DOHH2 (cell line): ENCODE measurements around the gene DUSP2.

Experiments
- H3F3A ChIP-seq: fragments of 200-600 bp; sonication (generic), shearing (Covaris generic); 2 replicates; pipeline ENCODE4 v1.6.0; 2016; ENCODE audit warnings: antibody characterized with exemption, mild to moderate bottlenecking; ENCODE audit not compliant: control insufficient read depth, insufficient read depth
- H3K27ac ChIP-seq: fragments of 200-600 bp; sonication (generic); 2 replicates; pipeline ENCODE4 v1.5.1; 2014; ENCODE audit warnings: low read depth, mild to moderate bottlenecking, low read length, moderate library complexity
- H3K27me3 ChIP-seq: fragments of 200-600 bp; sonication (generic); 2 replicates; pipeline ENCODE4 v1.6.1; 2014; ENCODE audit warnings: mild to moderate bottlenecking, low read length, mixed read lengths; ENCODE audit not compliant: control insufficient read depth
- H3K36me3 ChIP-seq: fragments of 200-600 bp; sonication (generic); 2 replicates; pipeline ENCODE4 v1.6.1; 2014; ENCODE audit warnings: mild to moderate bottlenecking, low read length, moderate library complexity, mixed read lengths; ENCODE audit not compliant: control insufficient read depth
- H3K4me1 ChIP-seq: fragments of 200-600 bp; sonication (generic); 2 replicates; pipeline ENCODE4 v1.6.1; 2014; ENCODE audit warnings: mild to moderate bottlenecking, low read length, mixed read lengths; ENCODE audit not compliant: control insufficient read depth
- H3K4me2 ChIP-seq: fragments of 200-600 bp; sonication (generic); 2 replicates; pipeline ENCODE4 v1.6.0; 2014; ENCODE audit warnings: mild to moderate bottlenecking, low read length, moderate library complexity
- H3K4me3 ChIP-seq: fragments of 200-600 bp; sonication (generic); 2 replicates; pipeline ENCODE4 v1.5.1; 2014; ENCODE audit warnings: mild to moderate bottlenecking, low read length, mixed read lengths
- H3K79me2 ChIP-seq: fragments of 200-600 bp; sonication (generic); 2 replicates; pipeline ENCODE4 v1.6.1; 2014; ENCODE audit warnings: mild to moderate bottlenecking, low read length, mixed read lengths; ENCODE audit not compliant: control insufficient read depth
- H3K9me2 ChIP-seq: fragments of 200-600 bp; sonication (generic); replicated peaks from 2 replicates; pipeline ENCODE4 v1.6.1; 2014; ENCODE audit warnings: mild to moderate bottlenecking, low read length, mixed read lengths; ENCODE audit not compliant: control insufficient read depth
- H3K9me3 ChIP-seq: fragments of 200-600 bp; sonication (generic); 2 replicates; pipeline ENCODE4 v1.6.1; 2014; ENCODE audit warnings: antibody characterized with exemption, low read length, mixed read lengths; ENCODE audit not compliant: control insufficient read depth, insufficient read depth
- H4K20me1 ChIP-seq: fragments of 200-600 bp; sonication (generic); 2 replicates; pipeline ENCODE4 v1.6.0; 2014; ENCODE audit warnings: low read depth, mild to moderate bottlenecking, antibody characterized with exemption, low read length, moderate library complexity; ENCODE audit not compliant: control insufficient read depth, insufficient read depth
- EZH2phosphoT487 ChIP-seq: fragments of 200-600 bp; sonication (generic); IDR thresholded peaks from 2 replicates; pipeline ENCODE4 v1.6.1; 2017; ENCODE audit warnings: borderline replicate concordance, mild to moderate bottlenecking, antibody characterized with exemption, low read length, moderate library complexity, mixed read lengths
- TF ChIP-seq, protein P1 (sequence below): fragments of 200-600 bp; sonication (generic); IDR thresholded peaks from one replicate; pipeline ENCODE4 v1.5.1; 2014; ENCODE audit warnings: antibody characterized with exemption, mild to moderate bottlenecking, low read depth, low read length; ENCODE audit not compliant: poor library complexity, severe bottlenecking

DUSP2 gene

DNA sequence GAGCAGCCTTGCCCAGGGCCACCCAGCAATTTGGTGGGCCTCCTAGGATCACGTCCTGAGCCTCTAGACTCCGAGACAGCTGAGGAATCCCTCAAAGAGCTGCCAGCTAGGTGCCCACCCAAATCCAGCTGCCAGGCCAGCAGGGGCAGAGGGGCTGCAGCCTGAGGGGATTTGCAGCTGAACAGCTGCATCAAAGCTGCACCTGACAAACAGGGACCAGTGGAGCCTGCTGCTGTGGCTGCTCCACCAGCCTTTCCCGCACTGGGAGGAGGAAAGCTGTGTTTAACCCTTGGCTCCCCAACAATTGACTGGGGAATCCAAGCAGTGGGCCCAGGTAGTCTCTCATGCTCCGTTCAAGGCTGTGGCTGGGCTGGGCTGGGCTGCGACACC, 37.1 kb downstream of the DUSP2 start:
- TF ChIP-seq, protein P1, sequence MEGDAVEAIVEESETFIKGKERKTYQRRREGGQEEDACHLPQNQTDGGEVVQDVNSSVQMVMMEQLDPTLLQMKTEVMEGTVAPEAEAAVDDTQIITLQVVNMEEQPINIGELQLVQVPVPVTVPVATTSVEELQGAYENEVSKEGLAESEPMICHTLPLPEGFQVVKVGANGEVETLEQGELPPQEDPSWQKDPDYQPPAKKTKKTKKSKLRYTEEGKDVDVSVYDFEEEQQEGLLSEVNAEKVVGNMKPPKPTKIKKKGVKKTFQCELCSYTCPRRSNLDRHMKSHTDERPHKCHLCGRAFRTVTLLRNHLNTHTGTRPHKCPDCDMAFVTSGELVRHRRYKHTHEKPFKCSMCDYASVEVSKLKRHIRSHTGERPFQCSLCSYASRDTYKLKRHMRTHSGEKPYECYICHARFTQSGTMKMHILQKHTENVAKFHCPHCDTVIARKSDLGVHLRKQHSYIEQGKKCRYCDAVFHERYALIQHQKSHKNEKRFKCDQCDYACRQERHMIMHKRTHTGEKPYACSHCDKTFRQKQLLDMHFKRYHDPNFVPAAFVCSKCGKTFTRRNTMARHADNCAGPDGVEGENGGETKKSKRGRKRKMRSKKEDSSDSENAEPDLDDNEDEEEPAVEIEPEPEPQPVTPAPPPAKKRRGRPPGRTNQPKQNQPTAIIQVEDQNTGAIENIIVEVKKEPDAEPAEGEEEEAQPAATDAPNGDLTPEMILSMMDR, result no peak
- no peak for TF ChIP-seq EZH2phosphoT487

DNA sequence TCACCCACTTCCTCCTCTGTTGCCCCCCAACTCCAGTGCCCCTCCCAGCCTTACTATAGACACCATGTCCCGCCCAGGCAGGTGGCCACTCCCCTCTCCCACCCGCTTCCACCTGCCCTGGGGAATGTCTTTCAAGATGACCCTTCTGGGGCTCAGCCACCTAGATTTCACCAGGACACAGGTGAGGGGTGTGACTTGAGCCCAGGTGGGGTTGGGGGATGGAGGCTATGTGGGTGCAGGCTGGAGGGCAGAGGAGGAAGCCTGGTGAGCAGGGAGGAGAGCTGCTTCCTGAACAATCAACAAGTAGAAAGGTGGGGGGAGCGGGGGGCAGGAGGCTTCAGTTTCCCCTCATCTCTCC, 37.6 kb downstream of the DUSP2 start:
- H3K9me3 ChIP-seq, result peaks cover 15% of the 10 kb centered on the region
- H3K27me3 ChIP-seq, result peaks cover 3% of the 10 kb centered on the region; the same call in 1 of the 2 replicates
- TF ChIP-seq, protein P1, result no peak
- no peak for TF ChIP-seq EZH2phosphoT487
- H3K9me2 ChIP-seq, result no peaks in the 10 kb centered on the region
- H3K36me3 ChIP-seq, result no peaks in the 10 kb centered on the region
- no peaks in the 10 kb centered on the region for H4K20me1 ChIP-seq
- H3K27ac ChIP-seq, result no peak overlapping the region
- H3K4me2 ChIP-seq, result no peak overlapping the region
- H3K79me2 ChIP-seq, result no peaks in the 10 kb centered on the region
- H3K4me1 ChIP-seq, result peaks cover 16% of the 10 kb centered on the region
- no peaks in the 10 kb centered on the region for H3F3A ChIP-seq
- H3K4me3 ChIP-seq, result no peak overlapping the region

More for the DNA sequence above, 37.1 kb downstream of the DUSP2 start:
- Histone ChIP-seq H3K9me2 (no peaks in the 10 kb centered on the region), H3F3A (no peaks in the 10 kb centered on the region), H3K4me2 (no peak overlapping the region), H3K9me3 (peaks cover 15% of the 10 kb centered on the region), H3K36me3 (no peaks in the 10 kb centered on the region), H3K27me3 (peaks cover 3% of the 10 kb centered on the region; the same call in 1 of the 2 replicates), H4K20me1 (no peaks in the 10 kb centered on the region), H3K27ac (no peak overlapping the region), H3K4me3 (no peak overlapping the region), H3K4me1 (peaks cover 13% of the 10 kb centered on the region), H3K79me2 (no peaks in the 10 kb centered on the region)

DNA sequence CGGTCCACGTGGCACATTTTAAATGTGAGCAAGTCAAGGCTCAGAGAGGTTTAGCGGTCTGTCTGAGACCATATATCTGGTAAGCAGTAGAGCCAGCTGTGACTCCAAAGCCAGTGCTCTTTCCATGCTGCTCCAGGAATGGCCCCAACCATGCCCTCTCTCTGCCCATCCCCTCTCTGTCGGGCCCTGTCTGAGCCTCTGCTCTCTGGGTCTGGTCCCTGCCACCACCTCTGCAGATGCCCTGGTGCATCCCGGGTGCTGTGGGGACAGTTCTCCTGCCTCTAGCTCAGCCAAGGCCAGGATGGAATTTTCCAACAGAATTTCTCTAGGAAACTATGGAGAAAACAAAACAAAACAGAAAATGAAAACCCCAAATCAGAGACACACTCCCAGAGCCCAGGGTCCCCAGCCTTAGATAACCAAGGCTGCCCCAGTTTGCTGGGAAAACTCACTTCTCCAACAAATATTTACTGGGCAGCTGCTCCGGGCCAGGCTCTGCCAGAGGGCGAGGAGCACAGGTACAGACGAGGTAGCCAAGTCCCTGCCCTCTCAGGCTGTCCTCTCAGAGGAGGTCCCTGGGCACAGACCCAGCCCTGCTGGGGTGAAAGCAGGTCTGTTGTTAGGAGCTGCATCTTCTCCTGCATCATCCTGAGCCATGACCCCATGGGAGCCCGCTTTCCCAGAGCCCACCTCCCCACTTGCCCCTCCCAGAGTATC, 38.1 kb downstream of the DUSP2 start:
- Histone ChIP-seq H3F3A (no peaks in the 10 kb centered on the region), H3K4me2 (no peak overlapping the region), H3K27me3 (peaks cover 3% of the 10 kb centered on the region; the same call in 1 of the 2 replicates), H3K27ac (no peak overlapping the region), H3K4me1 (peaks cover 16% of the 10 kb centered on the region), H4K20me1 (no peaks in the 10 kb centered on the region), H3K9me2 (no peaks in the 10 kb centered on the region), H3K9me3 (peaks cover 15% of the 10 kb centered on the region), H3K79me2 (no peaks in the 10 kb centered on the region), H3K36me3 (no peaks in the 10 kb centered on the region), H3K4me3 (no peak overlapping the region)
- TF ChIP-seq, protein P1, result no peak
- no peak for TF ChIP-seq EZH2phosphoT487
